Activated CD4-positive, alpha-beta T cell treated with anti-CD3 and anti-CD28 coated beads for 4 hours (primary cell): ENCODE results near the gene TMEM203.
A peak's percentile ranks its signal among the peaks of the same experiment; 100 is the strongest.

Experiments
- DNase-seq, 2 donors: peaks; one replicate each; pipeline ENCODE4 v3.0.0-alpha.2; 2020

Gene TMEM203

GRCh38 chr9:137163365-137163715 lies 42.1 kb downstream of the TMEM203 start:
- DNase-seq = no peak

GRCh38 chr9:137162505-137163364 lies 42.7 kb downstream of the TMEM203 start:
- DNase-seq = no peak

- no peak for DNase-seq
These were observed 43.6 kb downstream of the TMEM203 start for GRCh38 chr9:137161558-137162486.

GRCh38 chr9:137160716-137161557 lies 44.5 kb downstream of the TMEM203 start:
- no peak for DNase-seq

- DNase-seq = no peak
These were observed 45.4 kb downstream of the TMEM203 start for GRCh38 chr9:137160054-137160425.

GRCh38 chr9:137159105-137160053 lies 46.1 kb downstream of the TMEM203 start:
- no peak for DNase-seq

- no peak for DNase-seq
These were observed 46.8 kb downstream of the TMEM203 start for GRCh38 chr9:137158625-137159024.

- DNase-seq = no peak
These were observed 47.6 kb downstream of the TMEM203 start for GRCh38 chr9:137157618-137158415.

GRCh38 chr9:137156567-137157375 lies 48.7 kb downstream of the TMEM203 start:
- DNase-seq = peak; percentile 62 to 79
